ENCODE measurements around the gene PPP1R9B.
A peak's percentile ranks its signal among the peaks of the same experiment; 100 is the strongest.

PPP1R9B gene

GRCh38 chr17:50169121-50169764 is 18.8 kb upstream of the PPP1R9B start:
- TF ChIP-seq CTCF (IDR thresholded peaks at IDR 0.05; ENCODE audit: low read depth, low read length), result peak; percentile 92
- Histone ChIP-seq H3K9me3 (ENCODE audit: severe bottlenecking) (no peaks in the 10 kb centered on the region), H3K4me3 (ENCODE audit: low read depth, low read length) (no peak overlapping the region), H3K36me3 (no peaks in the 10 kb centered on the region), H3K27me3 (ENCODE audit: insufficient read depth, low read depth, severe bottlenecking) (no peaks in the 10 kb centered on the region), H3K27ac (no peak overlapping the region)
- DNase-seq, result peak; percentile 83

DNA sequence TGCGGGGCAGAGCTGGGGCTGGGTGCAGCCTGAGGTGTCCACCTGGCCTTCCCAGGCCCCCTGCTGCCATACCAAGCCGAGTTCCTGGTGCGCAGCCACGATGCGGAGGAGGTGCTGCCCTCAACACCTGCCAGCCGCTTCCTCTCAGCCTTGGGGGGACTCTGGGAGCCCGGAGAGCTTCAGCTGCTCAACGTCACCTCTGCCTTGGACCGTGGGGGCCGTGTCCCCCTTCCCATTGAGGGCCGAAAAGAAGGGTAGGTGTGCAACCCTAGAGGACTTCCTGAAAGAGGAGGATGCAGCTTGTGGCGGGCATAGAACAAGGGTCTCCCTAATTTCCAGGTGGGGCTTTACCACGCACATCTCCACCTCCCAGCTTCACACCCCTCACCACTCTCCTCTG is 17.8 kb upstream of the PPP1R9B start:
- Histone ChIP-seq H3K27ac (no peak overlapping the region), H3K4me3 (ENCODE audit: low read depth, low read length) (no peak overlapping the region), H3K27me3 (ENCODE audit: insufficient read depth, low read depth, severe bottlenecking) (no peaks in the 10 kb centered on the region), H3K36me3 (no peaks in the 10 kb centered on the region), H3K9me3 (ENCODE audit: severe bottlenecking) (no peaks in the 10 kb centered on the region)
- no peak for TF ChIP-seq CTCF (IDR thresholded peaks at IDR 0.05; ENCODE audit: low read depth, low read length)
- no peak for DNase-seq

GRCh38 chr17:50167371-50167770 is 16.9 kb upstream of the PPP1R9B start:
- no peak for DNase-seq
- no peaks in the 10 kb centered on the region for H3K27me3 ChIP-seq (ENCODE audit: insufficient read depth, low read depth, severe bottlenecking)
- H3K27ac ChIP-seq, result no peak overlapping the region
- no peak overlapping the region for H3K4me3 ChIP-seq (ENCODE audit: low read depth, low read length)
- no peaks in the 10 kb centered on the region for H3K36me3 ChIP-seq
- no peaks in the 10 kb centered on the region for H3K9me3 ChIP-seq (ENCODE audit: severe bottlenecking)
- no peak for TF ChIP-seq CTCF (IDR thresholded peaks at IDR 0.05; ENCODE audit: low read depth, low read length)

- no peak for TF ChIP-seq CTCF (IDR thresholded peaks at IDR 0.05; ENCODE audit: low read depth, low read length)
- H3K4me3 ChIP-seq (ENCODE audit: low read depth, low read length), result no peak overlapping the region
- no peaks in the 10 kb centered on the region for H3K9me3 ChIP-seq (ENCODE audit: severe bottlenecking)
- H3K27me3 ChIP-seq (ENCODE audit: insufficient read depth, low read depth, severe bottlenecking), result no peaks in the 10 kb centered on the region
- no peak overlapping the region for H3K27ac ChIP-seq
- no peak for DNase-seq
- no peaks in the 10 kb centered on the region for H3K36me3 ChIP-seq
Observed at GRCh38 chr17:50166518-50167181, 16.2 kb upstream of the PPP1R9B start.

- no peak within 1 kb of the TSS for H3K27ac ChIP-seq
- no peaks in the 10 kb centered on the region for H3K36me3 ChIP-seq
- no peak for TF ChIP-seq CTCF (IDR thresholded peaks at IDR 0.05; ENCODE audit: low read depth, low read length)
- no peaks in the 10 kb centered on the region for H3K27me3 ChIP-seq (ENCODE audit: insufficient read depth, low read depth, severe bottlenecking)
- no peak for DNase-seq
- H3K4me3 ChIP-seq (ENCODE audit: low read depth, low read length), result no peak within 1 kb of the TSS
- H3K9me3 ChIP-seq (ENCODE audit: severe bottlenecking), result no peaks in the 10 kb centered on the region
Observed at GRCh38 chr17:50165867-50166517, 15.5 kb upstream of the PPP1R9B start, which contains the start of gene SGCA. Gene SGCA (plus strand): TSS chr17:50166005. CDS start chr17:50166041, 36 bp downstream.

Measured in WERI-Rb-1 (cell line).